Astrocyte (in vitro differentiated cells and primary cell): Measurements from ENCODE around the gene MYH10. TPM values are rescaled to one million over a fixed set of nuclear protein-coding genes. Genes with fewer than 3 reads are reported as not detected.

Source experiments
- DNase-seq: peaks from one replicate; pipeline ENCODE4 v3.0.0-alpha.2; 2010; ENCODE audit warnings: low read depth
- FAIRE-seq: peaks from 2 replicates; lab custom pipeline; 2011; peaks lifted over from hg19 to GRCh38; lab: Jason Lieb, UNC
- H2AFZ ChIP-seq: 2 replicates; pipeline ENCODE4 v1.6.0; 2012; ENCODE audit warnings: low read depth, low read length, inconsistent platforms
- H3K27ac ChIP-seq: 2 replicates; pipeline ENCODE4 v1.5.1; 2011; ENCODE audit warnings: low read depth, low read length, inconsistent platforms
- H3K27me3 ChIP-seq: 2 replicates; pipeline ENCODE4 v1.6.0; 2011; ENCODE audit warnings: low read length, inconsistent platforms; ENCODE audit not compliant: insufficient read depth
- H3K36me3 ChIP-seq: 2 replicates; pipeline ENCODE4 v1.5.1; 2011; ENCODE audit warnings: low read length, inconsistent platforms; ENCODE audit not compliant: insufficient read depth
- H3K4me1 ChIP-seq: 2 replicates; pipeline ENCODE4 v1.5.1; 2011; ENCODE audit warnings: low read length, inconsistent platforms; ENCODE audit not compliant: insufficient read depth
- H3K4me2 ChIP-seq: 2 replicates; pipeline ENCODE4 v1.6.0; 2012; ENCODE audit warnings: low read length, inconsistent platforms
- H3K4me3 ChIP-seq: 2 replicates; pipeline ENCODE4 v1.5.1; 2011; ENCODE audit warnings: low read depth, mild to moderate bottlenecking, low read length, inconsistent platforms; ENCODE audit not compliant: insufficient read depth
- H3K79me2 ChIP-seq: 2 replicates; pipeline ENCODE4 v1.6.0; 2012; ENCODE audit warnings: mild to moderate bottlenecking, low read length, inconsistent platforms; ENCODE audit not compliant: insufficient read depth
- H3K9ac ChIP-seq: 2 replicates; pipeline ENCODE4 v1.6.0; 2012; ENCODE audit warnings: mild to moderate bottlenecking, low read length, inconsistent platforms
- H3K9me3 ChIP-seq: 2 replicates; pipeline ENCODE4 v1.5.1; 2012; ENCODE audit warnings: low read depth, mild to moderate bottlenecking, low read length, inconsistent platforms; ENCODE audit not compliant: insufficient read depth
- H4K20me1 ChIP-seq: 2 replicates; pipeline ENCODE4 v1.6.0; 2012; ENCODE audit warnings: low read length, inconsistent platforms; ENCODE audit not compliant: insufficient read depth
- H3K27ac Mint-ChIP-seq: one replicate; pipeline ENCODE4 v1.8.0; 2021; ENCODE audit warnings: mild to moderate bottlenecking, mixed read lengths; ENCODE audit not compliant: unreplicated experiment
- H3K27me3 Mint-ChIP-seq: one replicate; pipeline ENCODE4 v1.8.0; 2021; ENCODE audit warnings: low read depth, mixed read lengths; ENCODE audit not compliant: unreplicated experiment
- H3K36me3 Mint-ChIP-seq: one replicate; pipeline ENCODE4 v1.8.0; 2021; ENCODE audit warnings: low read depth, mixed read lengths; ENCODE audit not compliant: unreplicated experiment
- H3K4me1 Mint-ChIP-seq: one replicate; pipeline ENCODE4 v1.8.0; 2021; ENCODE audit warnings: low read depth, mixed read lengths; ENCODE audit not compliant: unreplicated experiment
- H3K4me3 Mint-ChIP-seq: one replicate; pipeline ENCODE4 v1.8.0; 2021; ENCODE audit warnings: mild to moderate bottlenecking, moderate library complexity, mixed read lengths; ENCODE audit not compliant: unreplicated experiment
- H3K9me3 Mint-ChIP-seq: one replicate; pipeline ENCODE4 v1.8.0; 2021; ENCODE audit warnings: mild to moderate bottlenecking, mixed read lengths; ENCODE audit not compliant: unreplicated experiment
- EZH2 ChIP-seq: IDR thresholded peaks from 2 replicates; pipeline ENCODE4 v1.6.1; 2012; ENCODE audit warnings: mild to moderate bottlenecking, low read length, inconsistent platforms; ENCODE audit not compliant: insufficient read depth
- total RNA-seq: library from RNA; stranded (reverse); gene quantifications from 2 replicates; pipeline ENCODE4 v1.2.1, GENCODE V29; 2021
- TF ChIP-seq, protein P1 (sequence below): IDR thresholded peaks from 2 replicates; pipeline ENCODE4 v1.5.1; 2011; ENCODE audit warnings: low read depth, mild to moderate bottlenecking, inconsistent platforms, low read length, moderate library complexity; ENCODE audit not compliant: insufficient read depth

The MYH10 gene
- total RNA-seq, 1 donor from 2014 or later: 150 TPM

DNA sequence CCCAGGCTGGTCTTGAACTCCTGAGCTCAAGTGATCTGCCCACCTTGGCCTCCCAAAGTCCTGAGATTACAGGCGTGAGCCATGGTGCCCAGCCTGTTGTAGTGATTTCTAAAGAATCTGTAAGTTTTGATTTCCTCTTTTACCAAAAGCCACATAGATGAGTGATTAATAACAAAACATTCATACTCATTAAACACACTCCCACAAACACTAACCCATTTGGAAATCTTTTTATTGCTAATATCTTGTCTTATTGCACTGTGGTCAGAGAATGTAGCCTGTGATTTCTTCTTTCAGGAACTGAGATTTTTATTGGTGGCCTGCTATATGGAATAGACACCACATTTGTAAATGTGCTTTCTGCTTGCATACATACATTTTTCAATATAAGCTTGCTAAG lies 31.6 kb downstream of the MYH10 start:
- Histone ChIP-seq H3K4me1 (no peaks in the 10 kb centered on the region), H4K20me1 (peaks cover 62% of the 10 kb centered on the region), H3K9ac (no peak overlapping the region), H3K36me3 (peaks cover 23% of the 10 kb centered on the region), H3K27ac (no peak overlapping the region), H2AFZ (no peak overlapping the region), H3K4me3 (no peak overlapping the region), H3K27me3 (no peaks in the 10 kb centered on the region), H3K4me2 (no peak overlapping the region), H3K9me3 (no peaks in the 10 kb centered on the region), H3K79me2 (peaks cover 60% of the 10 kb centered on the region)
- Mint-ChIP-seq H3K27me3 (no peaks in the 10 kb centered on the region), H3K36me3 (peaks cover 4% of the 10 kb centered on the region), H3K4me3 (no peak overlapping the region), H3K27ac (no peak overlapping the region), H3K4me1 (no peaks in the 10 kb centered on the region), H3K9me3 (no peaks in the 10 kb centered on the region)
- DNase-seq (no peak), FAIRE-seq (no peak)
- no peak for TF ChIP-seq EZH2
- TF ChIP-seq, protein P1, sequence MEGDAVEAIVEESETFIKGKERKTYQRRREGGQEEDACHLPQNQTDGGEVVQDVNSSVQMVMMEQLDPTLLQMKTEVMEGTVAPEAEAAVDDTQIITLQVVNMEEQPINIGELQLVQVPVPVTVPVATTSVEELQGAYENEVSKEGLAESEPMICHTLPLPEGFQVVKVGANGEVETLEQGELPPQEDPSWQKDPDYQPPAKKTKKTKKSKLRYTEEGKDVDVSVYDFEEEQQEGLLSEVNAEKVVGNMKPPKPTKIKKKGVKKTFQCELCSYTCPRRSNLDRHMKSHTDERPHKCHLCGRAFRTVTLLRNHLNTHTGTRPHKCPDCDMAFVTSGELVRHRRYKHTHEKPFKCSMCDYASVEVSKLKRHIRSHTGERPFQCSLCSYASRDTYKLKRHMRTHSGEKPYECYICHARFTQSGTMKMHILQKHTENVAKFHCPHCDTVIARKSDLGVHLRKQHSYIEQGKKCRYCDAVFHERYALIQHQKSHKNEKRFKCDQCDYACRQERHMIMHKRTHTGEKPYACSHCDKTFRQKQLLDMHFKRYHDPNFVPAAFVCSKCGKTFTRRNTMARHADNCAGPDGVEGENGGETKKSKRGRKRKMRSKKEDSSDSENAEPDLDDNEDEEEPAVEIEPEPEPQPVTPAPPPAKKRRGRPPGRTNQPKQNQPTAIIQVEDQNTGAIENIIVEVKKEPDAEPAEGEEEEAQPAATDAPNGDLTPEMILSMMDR: no peak

DNA sequence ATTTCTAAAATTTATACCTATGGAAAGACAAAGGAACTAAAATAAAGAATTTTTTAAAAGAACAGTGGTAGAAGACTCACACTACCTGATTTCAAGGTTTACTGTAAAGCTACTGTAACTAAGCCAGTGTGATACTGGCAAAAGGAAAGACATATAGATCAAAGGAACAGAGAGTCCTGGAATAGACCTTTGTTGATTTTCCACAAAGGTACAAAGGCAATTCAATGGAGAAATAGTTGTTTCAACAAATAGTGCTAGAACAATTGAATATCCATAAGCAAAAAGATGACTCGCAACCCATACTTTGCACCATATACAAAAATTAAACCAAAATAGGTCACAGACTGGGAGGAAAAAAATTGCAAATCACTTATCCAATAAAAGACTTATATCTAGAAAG lies 36.7 kb downstream of the MYH10 start:
- Histone ChIP-seq H3K79me2 (peaks cover 69% of the 10 kb centered on the region), H2AFZ (no peak overlapping the region), H3K9me3 (no peaks in the 10 kb centered on the region), H3K9ac (no peak overlapping the region), H3K27ac (no peak overlapping the region), H3K27me3 (no peaks in the 10 kb centered on the region), H4K20me1 (peaks cover 64% of the 10 kb centered on the region), H3K36me3 (peaks cover 4% of the 10 kb centered on the region), H3K4me3 (no peak overlapping the region), H3K4me1 (no peaks in the 10 kb centered on the region), H3K4me2 (no peak overlapping the region)
- H3K27ac Mint-ChIP-seq: no peak overlapping the region
- H3K27me3 Mint-ChIP-seq: no peaks in the 10 kb centered on the region
- peaks cover 2% of the 10 kb centered on the region for H3K4me1 Mint-ChIP-seq
- no peak for FAIRE-seq
- H3K9me3 Mint-ChIP-seq: no peaks in the 10 kb centered on the region
- H3K36me3 Mint-ChIP-seq: peaks cover 7% of the 10 kb centered on the region
- H3K4me3 Mint-ChIP-seq: no peak overlapping the region
- TF ChIP-seq, protein P1: no peak
- no peak for TF ChIP-seq EZH2
- no peak for DNase-seq

DNA sequence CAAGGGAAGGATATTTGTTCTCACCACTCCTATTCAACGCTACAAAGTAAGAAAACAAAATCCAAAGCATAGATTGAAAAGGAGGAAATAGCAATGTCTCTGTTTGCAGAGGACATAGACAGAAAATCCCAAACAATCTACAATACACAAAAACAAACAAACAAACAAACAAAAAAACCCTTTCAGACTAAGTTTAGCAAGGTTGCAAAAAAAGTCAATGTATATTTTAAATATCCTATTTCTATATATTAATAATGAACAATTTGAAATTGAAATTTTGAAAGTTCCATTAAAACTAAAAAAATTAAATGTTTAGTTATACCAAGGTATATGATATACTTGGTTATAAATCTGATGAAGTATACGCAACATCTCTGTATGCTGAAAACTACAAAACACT lies 37.2 kb downstream of the MYH10 start:
- Histone ChIP-seq H3K9ac (no peak overlapping the region), H3K9me3 (no peaks in the 10 kb centered on the region), H3K27ac (no peak overlapping the region), H3K4me1 (no peaks in the 10 kb centered on the region), H4K20me1 (peaks cover 67% of the 10 kb centered on the region), H3K4me2 (no peak overlapping the region), H3K4me3 (no peak overlapping the region), H3K27me3 (no peaks in the 10 kb centered on the region), H2AFZ (no peak overlapping the region), H3K79me2 (peaks cover 75% of the 10 kb centered on the region), H3K36me3 (peaks cover 5% of the 10 kb centered on the region)
- DNase-seq (no peak), FAIRE-seq (no peak)
- Mint-ChIP-seq H3K4me3 (no peak overlapping the region), H3K27me3 (no peaks in the 10 kb centered on the region), H3K9me3 (no peaks in the 10 kb centered on the region), H3K4me1 (peaks cover 2% of the 10 kb centered on the region), H3K27ac (no peak overlapping the region), H3K36me3 (peaks cover 7% of the 10 kb centered on the region)
- TF ChIP-seq, protein P1: no peak
- no peak for TF ChIP-seq EZH2
